ENCODE results near the gene LIMK2.
"Not testable (repeated sequence)": the region's sequence is repeated elsewhere in the genome, so short reads cannot be mapped to it uniquely, and the experiment has no call there.

LIMK2 gene

GRCh38 chr22:31223786-31224191, 11.7 kb downstream of the LIMK2 start:
- Mint-ChIP-seq H3K4me3 (no peak overlapping the region), H3K27ac (no peak overlapping the region), H3K36me3 (ENCODE audit: low read depth) (peaks cover 18% of the 10 kb centered on the region), H3K9me3 (no peaks in the 10 kb centered on the region), H3K27me3 (no peaks in the 10 kb centered on the region), H3K4me1 (ENCODE audit: low read depth) (peaks cover 62% of the 10 kb centered on the region)
- intact Hi-C loops (cut with micrococcal nuclease) = no loop called here

- H3K36me3 Mint-ChIP-seq (ENCODE audit: low read depth) = peaks cover 18% of the 10 kb centered on the region
- H3K4me3 Mint-ChIP-seq; H3K27ac Mint-ChIP-seq; H3K27me3 Mint-ChIP-seq; H3K9me3 Mint-ChIP-seq; intact Hi-C loops (cut with micrococcal nuclease): not testable (repeated sequence)
- peaks cover 67% of the 10 kb centered on the region for H3K4me1 Mint-ChIP-seq (ENCODE audit: low read depth)
These were observed 12.6 kb downstream of the LIMK2 start for GRCh38 chr22:31224691-31225090.

GRCh38 chr22:31227186-31227585, 15.1 kb downstream of the LIMK2 start:
- H3K4me3 Mint-ChIP-seq = no peak overlapping the region
- intact Hi-C loops (cut with micrococcal nuclease) = no loop called here
- H3K27ac Mint-ChIP-seq = no peak overlapping the region
- H3K4me1 Mint-ChIP-seq (ENCODE audit: low read depth) = peaks cover 69% of the 10 kb centered on the region
- peaks cover 18% of the 10 kb centered on the region for H3K36me3 Mint-ChIP-seq (ENCODE audit: low read depth)
- H3K27me3 Mint-ChIP-seq = no peaks in the 10 kb centered on the region
- no peaks in the 10 kb centered on the region for H3K9me3 Mint-ChIP-seq

- intact Hi-C loops (cut with micrococcal nuclease) = loop anchor here (2.0 kb wide), 1 partner anchor 123 kb away; the partner anchor contains the start of gene SELENOM
- H3K4me3 Mint-ChIP-seq = peak overlapping the region; percentile 66
These were observed 17.4 kb downstream of the LIMK2 start for GRCh38 chr22:31229402-31230079.

GRCh38 chr22:31230155-31230870, 18.2 kb downstream of the LIMK2 start:
- peaks cover 70% of the 10 kb centered on the region for H3K4me1 Mint-ChIP-seq (ENCODE audit: low read depth)
- H3K4me3 Mint-ChIP-seq = peak overlapping the region; percentile 48
- intact Hi-C loops (cut with micrococcal nuclease) = loop anchor here (2.0 kb wide), 1 partner anchor 124 kb away; the partner anchor contains the start of gene SELENOM
- H3K27me3 Mint-ChIP-seq = no peaks in the 10 kb centered on the region
- H3K27ac Mint-ChIP-seq = peak overlapping the region; percentile 89
- H3K36me3 Mint-ChIP-seq (ENCODE audit: low read depth) = peaks cover 30% of the 10 kb centered on the region
- H3K9me3 Mint-ChIP-seq = no peaks in the 10 kb centered on the region

More at GRCh38 chr22:31229402-31230079, 17.4 kb downstream of the LIMK2 start:
- Mint-ChIP-seq H3K9me3 (no peaks in the 10 kb centered on the region), H3K27me3 (no peaks in the 10 kb centered on the region), H3K36me3 (ENCODE audit: low read depth) (peaks cover 26% of the 10 kb centered on the region), H3K27ac (peak overlapping the region; percentile 89), H3K4me1 (ENCODE audit: low read depth) (peaks cover 65% of the 10 kb centered on the region)

GRCh38 chr22:31230871-31231621, 18.9 kb downstream of the LIMK2 start:
- H3K4me1 Mint-ChIP-seq (ENCODE audit: low read depth) = peaks cover 77% of the 10 kb centered on the region
- peak overlapping the region; percentile 17 for H3K4me3 Mint-ChIP-seq

GRCh38 chr22:31233001-31233400, 20.9 kb downstream of the LIMK2 start:
- intact Hi-C loops (cut with micrococcal nuclease) = no loop called here
- Mint-ChIP-seq H3K4me3 (no peak overlapping the region), H3K27ac (peak overlapping the region; percentile 3), H3K4me1 (ENCODE audit: low read depth) (peaks cover 73% of the 10 kb centered on the region), H3K27me3 (no peaks in the 10 kb centered on the region), H3K9me3 (no peaks in the 10 kb centered on the region), H3K36me3 (ENCODE audit: low read depth) (peaks cover 12% of the 10 kb centered on the region)

More at GRCh38 chr22:31230871-31231621, 18.9 kb downstream of the LIMK2 start:
- H3K27me3 Mint-ChIP-seq = no peaks in the 10 kb centered on the region
- peaks cover 22% of the 10 kb centered on the region for H3K36me3 Mint-ChIP-seq (ENCODE audit: low read depth)
- peak overlapping the region; percentile 89 for H3K27ac Mint-ChIP-seq
- H3K9me3 Mint-ChIP-seq = no peaks in the 10 kb centered on the region
- intact Hi-C loops (cut with micrococcal nuclease) = loop anchor here (1.0 to 2.0 kb wide), 3 partner anchors 124 to 146 kb away; partner anchors contain the start of gene SELENOM

- H3K4me3 Mint-ChIP-seq = no peak overlapping the region
- H3K27ac Mint-ChIP-seq = peak overlapping the region; percentile 11
- intact Hi-C loops (cut with micrococcal nuclease) = no loop called here
These were observed 23.0 kb downstream of the LIMK2 start for GRCh38 chr22:31235081-31235480.

GRCh38 chr22:31236044-31236443, 23.9 kb downstream of the LIMK2 start:
- H3K27me3 Mint-ChIP-seq; intact Hi-C loops (cut with micrococcal nuclease); H3K9me3 Mint-ChIP-seq; H3K27ac Mint-ChIP-seq; H3K4me3 Mint-ChIP-seq: not testable (repeated sequence)
- Mint-ChIP-seq H3K4me1 (ENCODE audit: low read depth) (peaks cover 43% of the 10 kb centered on the region), H3K36me3 (ENCODE audit: low read depth) (peaks cover 25% of the 10 kb centered on the region)

More at GRCh38 chr22:31235081-31235480, 23.0 kb downstream of the LIMK2 start:
- Mint-ChIP-seq H3K36me3 (ENCODE audit: low read depth) (peaks cover 18% of the 10 kb centered on the region), H3K9me3 (no peaks in the 10 kb centered on the region), H3K27me3 (no peaks in the 10 kb centered on the region), H3K4me1 (ENCODE audit: low read depth) (peaks cover 53% of the 10 kb centered on the region)

- Mint-ChIP-seq H3K4me3 (no peak overlapping the region), H3K27me3 (no peaks in the 10 kb centered on the region), H3K4me1 (ENCODE audit: low read depth) (peaks cover 30% of the 10 kb centered on the region), H3K9me3 (no peaks in the 10 kb centered on the region), H3K27ac (no peak overlapping the region), H3K36me3 (ENCODE audit: low read depth) (peaks cover 41% of the 10 kb centered on the region)
- intact Hi-C loops (cut with micrococcal nuclease) = no loop called here
These were observed 26.0 kb downstream of the LIMK2 start for GRCh38 chr22:31238057-31238456.

- H3K4me3 Mint-ChIP-seq = no peak overlapping the region
- no peaks in the 10 kb centered on the region for H3K9me3 Mint-ChIP-seq
- no peak overlapping the region for H3K27ac Mint-ChIP-seq
- no peaks in the 10 kb centered on the region for H3K27me3 Mint-ChIP-seq
- intact Hi-C loops (cut with micrococcal nuclease) = no loop called here
- H3K4me1 Mint-ChIP-seq (ENCODE audit: low read depth) = peaks cover 12% of the 10 kb centered on the region
- peaks cover 34% of the 10 kb centered on the region for H3K36me3 Mint-ChIP-seq (ENCODE audit: low read depth)
These were observed 27.8 kb downstream of the LIMK2 start for GRCh38 chr22:31239771-31240370.

GRCh38 chr22:31241200-31241599, 29.1 kb downstream of the LIMK2 start:
- H3K27ac Mint-ChIP-seq = no peak overlapping the region
- intact Hi-C loops (cut with micrococcal nuclease) = no loop called here
- H3K36me3 Mint-ChIP-seq (ENCODE audit: low read depth) = peaks cover 34% of the 10 kb centered on the region
- no peaks in the 10 kb centered on the region for H3K27me3 Mint-ChIP-seq
- no peaks in the 10 kb centered on the region for H3K9me3 Mint-ChIP-seq
- H3K4me1 Mint-ChIP-seq (ENCODE audit: low read depth) = no peaks in the 10 kb centered on the region
- H3K4me3 Mint-ChIP-seq = no peak overlapping the region

- intact Hi-C loops (cut with micrococcal nuclease) = no loop called here
- no peak overlapping the region for H3K4me3 Mint-ChIP-seq
- no peaks in the 10 kb centered on the region for H3K4me1 Mint-ChIP-seq (ENCODE audit: low read depth)
- H3K27me3 Mint-ChIP-seq = no peaks in the 10 kb centered on the region
- peaks cover 34% of the 10 kb centered on the region for H3K36me3 Mint-ChIP-seq (ENCODE audit: low read depth)
- no peaks in the 10 kb centered on the region for H3K9me3 Mint-ChIP-seq
- H3K27ac Mint-ChIP-seq = no peak overlapping the region
These were observed 29.8 kb downstream of the LIMK2 start for GRCh38 chr22:31241936-31242335.

All from dendritic cell treated with granulocyte-macrophage colony-stimulating factor and Interleukin-4, amounts not matched to agents 40 ng/mL and 50 ng/mL, for 4 days (primary cell).